Fibroblast of lung (primary cell): Measurements from ENCODE around the gene GRID1. TPM values are rescaled to one million over a fixed set of nuclear protein-coding genes. Genes with fewer than 3 reads are reported as not detected.
A peak's percentile ranks its signal among the peaks of the same experiment; 100 is the strongest.

Experiments
- DNase-seq, 2 donors: peaks; one replicate each; pipeline versions ENCODE4 v3.0.0 to v3.0.0-alpha.2; 2010; ENCODE audit warnings: low read depth in 2 of 2
- H2AFZ ChIP-seq: 2 replicates; pipeline ENCODE4 v1.5.1; 2012; ENCODE audit warnings: low read length, control low read depth, inconsistent platforms
- H3K27ac ChIP-seq: 2 replicates; pipeline ENCODE4 v1.5.1; 2011; ENCODE audit warnings: low read length, control low read depth; ENCODE audit not compliant: insufficient read depth
- H3K27me3 ChIP-seq: 2 replicates; pipeline ENCODE4 v1.5.1; 2011; ENCODE audit warnings: mild to moderate bottlenecking, low read length; ENCODE audit not compliant: control insufficient read depth, insufficient read depth
- H3K36me3 ChIP-seq: 2 replicates; pipeline ENCODE4 v1.5.1; 2011; ENCODE audit warnings: low read length; ENCODE audit not compliant: control insufficient read depth, insufficient read depth
- H3K4me1 ChIP-seq: 2 replicates; pipeline ENCODE4 v1.5.1; 2011; ENCODE audit warnings: low read length; ENCODE audit not compliant: control insufficient read depth, insufficient read depth; ENCODE audit errors: extremely low read depth
- H3K4me2 ChIP-seq: 2 replicates; pipeline ENCODE4 v1.5.1; 2011; ENCODE audit warnings: low read length, control low read depth; ENCODE audit not compliant: insufficient read depth; ENCODE audit errors: extremely low read depth
- H3K4me3 ChIP-seq, 4 experiments: fragments of 200-600 bp in 1 of 4; sonication (generic) in 1 of 4; replicated peaks in 1 of 4; 2 replicates each; pipeline ENCODE4 v1.5.1; 2011 to 2016; ENCODE audit warnings: low read length in 4 of 4, low read depth in 3 of 4, mild to moderate bottlenecking in 3 of 4, control low read depth in 2 of 4, inconsistent platforms in 1 of 4, mixed read lengths in 1 of 4; ENCODE audit not compliant: insufficient read depth in 1 of 4; ENCODE audit errors: control extremely low read depth in 1 of 4
- H3K79me2 ChIP-seq: 2 replicates; pipeline ENCODE4 v1.5.1; 2012; ENCODE audit warnings: mild to moderate bottlenecking, low read length, inconsistent platforms; ENCODE audit not compliant: control insufficient read depth, insufficient read depth
- H3K9ac ChIP-seq: 2 replicates; pipeline ENCODE4 v1.5.1; 2011; ENCODE audit warnings: mild to moderate bottlenecking, low read length, control low read depth; ENCODE audit not compliant: insufficient read depth
- H3K9me3 ChIP-seq: 2 replicates; pipeline ENCODE4 v1.5.1; 2012; ENCODE audit warnings: low read depth, low read length; ENCODE audit not compliant: control insufficient read depth, insufficient read depth
- H4K20me1 ChIP-seq: 2 replicates; pipeline ENCODE4 v1.5.1; 2011; ENCODE audit warnings: low read length; ENCODE audit not compliant: control insufficient read depth, insufficient read depth; ENCODE audit errors: extremely low read depth
- EZH2 ChIP-seq: IDR thresholded peaks from 2 replicates; pipeline ENCODE4 v1.5.1; 2012; ENCODE audit warnings: low read length, control low read depth, mild to moderate bottlenecking; ENCODE audit errors: missing control alignments
- polyA plus RNA-seq, 2 donors: library from polyadenylated mRNA; depleted of rRNA in 1 of 2; stranded (reverse) in 1 of 2; unstranded in 1 of 2; fragments of >200 nt; gene quantifications; 2 replicates each; pipeline ENCODE4 v1.2.1, GENCODE V29; 2011 to 2012; ENCODE audit warnings: missing spikeins in 1 of 2
- total RNA-seq: library from RNA; depleted of rRNA; stranded (reverse); fragments of >200 nt; gene quantifications from 2 replicates; pipeline ENCODE4 v1.2.1, GENCODE V29; 2014
- TF ChIP-seq, protein P1 (sequence below), 2 donors: IDR thresholded peaks in 1 of 2; conservative IDR thresholded peaks in 1 of 2; 1 replicate in 1 of 2; 2 replicates in 1 of 2; pipeline ENCODE4 v1.5.1; 2011 to 2012; ENCODE audit warnings: low read length in 2 of 2, control low read depth in 1 of 2, inconsistent platforms in 1 of 2, low read depth in 1 of 2, mild to moderate bottlenecking in 1 of 2

Gene GRID1
- total and polyA plus RNA-seq, 2 donors (not counting 1 experiment from before 2014, with no cell fraction given), result 0.03 to 0.33 TPM

GRCh38 chr10:86204421-86205305 is 161.9 kb downstream of the GRID1 start:
- Histone ChIP-seq H3K27ac (no peak overlapping the region), H2AFZ (no peak overlapping the region), H3K9ac (no peak overlapping the region), H3K4me1 (no peaks in the 10 kb centered on the region), H3K79me2 (no peaks in the 10 kb centered on the region), H3K4me2 (no peak overlapping the region), H3K27me3 (no peaks in the 10 kb centered on the region), H4K20me1 (no peaks in the 10 kb centered on the region), H3K9me3 (no peaks in the 10 kb centered on the region), H3K36me3 (no peaks in the 10 kb centered on the region), H3K4me3 (no peak overlapping the region)
- no peak for DNase-seq
- TF ChIP-seq, protein P1, sequence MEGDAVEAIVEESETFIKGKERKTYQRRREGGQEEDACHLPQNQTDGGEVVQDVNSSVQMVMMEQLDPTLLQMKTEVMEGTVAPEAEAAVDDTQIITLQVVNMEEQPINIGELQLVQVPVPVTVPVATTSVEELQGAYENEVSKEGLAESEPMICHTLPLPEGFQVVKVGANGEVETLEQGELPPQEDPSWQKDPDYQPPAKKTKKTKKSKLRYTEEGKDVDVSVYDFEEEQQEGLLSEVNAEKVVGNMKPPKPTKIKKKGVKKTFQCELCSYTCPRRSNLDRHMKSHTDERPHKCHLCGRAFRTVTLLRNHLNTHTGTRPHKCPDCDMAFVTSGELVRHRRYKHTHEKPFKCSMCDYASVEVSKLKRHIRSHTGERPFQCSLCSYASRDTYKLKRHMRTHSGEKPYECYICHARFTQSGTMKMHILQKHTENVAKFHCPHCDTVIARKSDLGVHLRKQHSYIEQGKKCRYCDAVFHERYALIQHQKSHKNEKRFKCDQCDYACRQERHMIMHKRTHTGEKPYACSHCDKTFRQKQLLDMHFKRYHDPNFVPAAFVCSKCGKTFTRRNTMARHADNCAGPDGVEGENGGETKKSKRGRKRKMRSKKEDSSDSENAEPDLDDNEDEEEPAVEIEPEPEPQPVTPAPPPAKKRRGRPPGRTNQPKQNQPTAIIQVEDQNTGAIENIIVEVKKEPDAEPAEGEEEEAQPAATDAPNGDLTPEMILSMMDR (conservative IDR thresholded peaks at IDR 0.05 in 1 of 2, IDR thresholded peaks at IDR 0.05 in 1 of 2; ENCODE audit: low read depth in 1 of 2, low read length in 2 of 2), result no peak
- TF ChIP-seq EZH2, result no peak

- no peaks in the 10 kb centered on the region for H3K79me2 ChIP-seq
- DNase-seq, result peak in 1 of 2 donors; percentile 7
- TF ChIP-seq, protein P1 (conservative IDR thresholded peaks at IDR 0.05 in 1 of 2, IDR thresholded peaks at IDR 0.05 in 1 of 2; ENCODE audit: low read depth in 1 of 2, low read length in 2 of 2), result no peak
- no peak for TF ChIP-seq EZH2
Measured at GRCh38 chr10:86203162-86203905, 163.3 kb downstream of the GRID1 start.

DNA sequence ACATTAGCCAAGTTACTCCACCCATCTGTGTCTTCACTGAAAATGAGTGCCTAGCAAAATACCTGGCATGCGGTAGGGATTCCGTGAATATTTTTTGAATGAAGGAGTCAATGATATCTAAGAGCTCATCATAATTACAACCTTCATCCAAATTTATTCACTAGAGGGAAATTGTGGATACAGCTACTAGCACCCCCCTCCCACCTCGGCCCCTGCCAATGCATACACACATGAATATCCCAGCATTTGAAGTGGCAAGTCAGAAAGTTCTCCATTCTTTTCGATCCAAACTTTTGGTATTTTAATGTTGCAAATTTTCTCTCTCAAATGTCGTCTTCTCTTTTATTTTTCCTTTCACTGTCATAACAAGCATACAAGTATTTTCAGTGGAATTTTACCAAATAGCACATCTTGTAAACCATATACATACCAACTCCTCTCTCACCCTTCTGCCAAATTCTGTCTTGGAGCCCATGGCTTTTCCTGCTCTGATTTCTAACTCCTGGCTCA is 164.3 kb downstream of the GRID1 start:
- Histone ChIP-seq H3K4me2 (no peak overlapping the region), H2AFZ (no peak overlapping the region), H3K9me3 (no peaks in the 10 kb centered on the region), H3K4me1 (no peaks in the 10 kb centered on the region), H4K20me1 (no peaks in the 10 kb centered on the region), H3K27ac (no peak overlapping the region), H3K36me3 (no peaks in the 10 kb centered on the region), H3K4me3 (no peak overlapping the region), H3K9ac (no peak overlapping the region), H3K27me3 (no peaks in the 10 kb centered on the region), H3K79me2 (no peaks in the 10 kb centered on the region)
- TF ChIP-seq, protein P1 (conservative IDR thresholded peaks at IDR 0.05 in 1 of 2, IDR thresholded peaks at IDR 0.05 in 1 of 2; ENCODE audit: low read depth in 1 of 2, low read length in 2 of 2), result no peak
- no peak for TF ChIP-seq EZH2
- DNase-seq, result no peak

More at GRCh38 chr10:86203162-86203905, 163.3 kb downstream of the GRID1 start:
- no peaks in the 10 kb centered on the region for H4K20me1 ChIP-seq
- no peak overlapping the region for H3K27ac ChIP-seq
- no peaks in the 10 kb centered on the region for H3K36me3 ChIP-seq
- no peak overlapping the region for H3K4me3 ChIP-seq
- no peaks in the 10 kb centered on the region for H3K9me3 ChIP-seq
- no peak overlapping the region for H3K9ac ChIP-seq
- no peaks in the 10 kb centered on the region for H3K4me1 ChIP-seq
- H3K27me3 ChIP-seq, result no peaks in the 10 kb centered on the region
- H2AFZ ChIP-seq, result no peak overlapping the region
- H3K4me2 ChIP-seq, result no peak overlapping the region
